ENCODE results near the gene NDUFB6.
"Not testable (repeated sequence)": the region's sequence is repeated elsewhere in the genome, so short reads cannot be mapped to it uniquely, and the experiment has no call there.

The NDUFB6 gene

GRCh38 chr9:32572900-32573523 lies at the start of gene NDUFB6:
Gene NDUFB6 (minus strand): TSS chr9:32573159. CDS start chr9:32573060, 99 bp downstream.
- POLR2A ChIA-PET = interaction anchor here (0.6 kb wide), 1 partner anchor 174 kb away, joined by 3 read pairs; no protein-coding TSS in a partner anchor
- CTCF ChIA-PET = interaction anchor here (1.1 to 20.3 kb wide), 15 partner anchors 9 to 399 kb away, joined by 3 to 872 read pairs (median 9); partner anchors contain the start of genes ACO1, SMIM27 and TOPORS
- peak; percentile 90 for DNase-seq (ENCODE audit: extremely low spot score)
- TF ChIP-seq, protein P1, sequence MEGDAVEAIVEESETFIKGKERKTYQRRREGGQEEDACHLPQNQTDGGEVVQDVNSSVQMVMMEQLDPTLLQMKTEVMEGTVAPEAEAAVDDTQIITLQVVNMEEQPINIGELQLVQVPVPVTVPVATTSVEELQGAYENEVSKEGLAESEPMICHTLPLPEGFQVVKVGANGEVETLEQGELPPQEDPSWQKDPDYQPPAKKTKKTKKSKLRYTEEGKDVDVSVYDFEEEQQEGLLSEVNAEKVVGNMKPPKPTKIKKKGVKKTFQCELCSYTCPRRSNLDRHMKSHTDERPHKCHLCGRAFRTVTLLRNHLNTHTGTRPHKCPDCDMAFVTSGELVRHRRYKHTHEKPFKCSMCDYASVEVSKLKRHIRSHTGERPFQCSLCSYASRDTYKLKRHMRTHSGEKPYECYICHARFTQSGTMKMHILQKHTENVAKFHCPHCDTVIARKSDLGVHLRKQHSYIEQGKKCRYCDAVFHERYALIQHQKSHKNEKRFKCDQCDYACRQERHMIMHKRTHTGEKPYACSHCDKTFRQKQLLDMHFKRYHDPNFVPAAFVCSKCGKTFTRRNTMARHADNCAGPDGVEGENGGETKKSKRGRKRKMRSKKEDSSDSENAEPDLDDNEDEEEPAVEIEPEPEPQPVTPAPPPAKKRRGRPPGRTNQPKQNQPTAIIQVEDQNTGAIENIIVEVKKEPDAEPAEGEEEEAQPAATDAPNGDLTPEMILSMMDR (IDR thresholded peaks at IDR 0.05; ENCODE audit: control extremely low read depth, extremely low read depth, low read depth, missing control alignments) = no peak

DNA sequence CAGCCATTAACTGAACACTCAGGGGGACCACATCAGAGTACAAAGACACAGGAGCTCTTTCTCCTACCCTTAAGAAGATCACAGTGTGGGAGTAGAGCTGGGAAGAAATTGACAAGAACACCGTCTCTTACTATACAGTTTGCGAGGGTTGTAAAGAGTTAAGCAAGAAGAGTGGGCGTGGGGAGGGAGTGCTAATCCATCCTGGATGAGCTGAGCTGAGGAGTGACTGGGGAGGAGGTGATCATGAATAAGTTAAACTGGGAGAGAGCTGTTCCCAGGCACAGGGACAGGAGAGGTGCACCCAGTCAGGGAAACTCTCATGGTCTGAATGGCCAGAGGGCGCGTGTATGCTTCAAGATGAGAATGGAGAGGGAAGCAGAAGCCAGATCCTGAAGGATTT lies 45.3 kb upstream of the NDUFB6 start:
- ChIA-PET CTCF (interaction anchor here (0.8 to 1.8 kb wide), 4 partner anchors 12 to 239 kb away, joined by 3 to 6 read pairs (median 4); no protein-coding TSS in a partner anchor), POLR2A (no interaction called here)
- DNase-seq (ENCODE audit: extremely low spot score) = no peak
- TF ChIP-seq, protein P1 (IDR thresholded peaks at IDR 0.05; ENCODE audit: control extremely low read depth, extremely low read depth, low read depth, missing control alignments) = no peak

DNA sequence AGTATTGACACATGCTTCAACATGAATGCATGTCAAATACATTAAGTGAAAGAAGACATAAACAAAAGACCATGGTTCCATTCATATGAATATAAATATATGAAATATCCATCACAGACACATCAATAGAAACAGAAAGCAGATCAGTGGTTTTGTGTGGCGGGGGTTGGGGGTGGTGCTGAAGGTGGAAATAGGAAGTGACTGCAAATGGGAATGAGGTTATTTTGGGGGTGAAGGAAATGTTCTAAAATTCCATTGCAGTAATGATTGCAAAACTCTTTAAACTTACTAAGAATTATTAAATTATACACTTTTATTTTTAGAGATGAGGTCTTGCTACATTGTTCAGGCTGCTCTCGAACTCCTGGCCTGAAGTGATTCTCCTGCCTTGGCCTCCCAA lies 33.9 kb upstream of the NDUFB6 start:
- TF ChIP-seq, protein P1 (IDR thresholded peaks at IDR 0.05; ENCODE audit: control extremely low read depth, extremely low read depth, low read depth, missing control alignments) = no peak
- no peak for DNase-seq (ENCODE audit: extremely low spot score)
- ChIA-PET POLR2A (no interaction called here), CTCF (interaction anchor here (0.8 to 3.0 kb wide), 3 partner anchors 11 to 228 kb away, joined by 3 to 17 read pairs (median 9); no protein-coding TSS in a partner anchor)

GRCh38 chr9:32603914-32604852 lies 31.2 kb upstream of the NDUFB6 start:
- CTCF ChIA-PET = interaction anchor here (1.0 to 3.0 kb wide), 5 partner anchors 9 to 225 kb away, joined by 3 to 17 read pairs (median 4); no protein-coding TSS in a partner anchor
- TF ChIP-seq, protein P1 (IDR thresholded peaks at IDR 0.05; ENCODE audit: control extremely low read depth, extremely low read depth, low read depth, missing control alignments) = no peak
- POLR2A ChIA-PET = no interaction called here
- DNase-seq (ENCODE audit: extremely low spot score) = no peak

GRCh38 chr9:32599021-32599420 lies 26.1 kb upstream of the NDUFB6 start:
- POLR2A ChIA-PET; DNase-seq (ENCODE audit: extremely low spot score): not testable (repeated sequence)
- CTCF ChIA-PET = interaction anchor here (0.8 to 1.0 kb wide), 2 partner anchors 15 to 220 kb away, joined by 3 read pairs; no protein-coding TSS in a partner anchor

- TF ChIP-seq, protein P1 (IDR thresholded peaks at IDR 0.05; ENCODE audit: control extremely low read depth, extremely low read depth, low read depth, missing control alignments) = no peak
- POLR2A ChIA-PET = no interaction called here
- no peak for DNase-seq (ENCODE audit: extremely low spot score)
- CTCF ChIA-PET = interaction anchor here (0.7 to 1.0 kb wide), 3 partner anchors 16 to 218 kb away, joined by 3 to 5 read pairs (median 3); no protein-coding TSS in a partner anchor
These were observed 24.0 kb upstream of the NDUFB6 start for GRCh38 chr9:32596936-32597335.

Data from GM10248 (cell line).